ENCODE data around the gene SZRD1. TPM values are rescaled to one million over a fixed set of nuclear protein-coding genes. Genes with fewer than 3 reads are reported as not detected.
A peak's percentile ranks its signal among the peaks of the same experiment; 100 is the strongest.

Gene SZRD1
- total and polyA plus RNA-seq, 9 of the 15 experiments (the other 6 are each of a cell fraction or from before 2014, with no cell fraction given) = 3.9 to 149 (median 82.5) TPM

GRCh38 chr1:16406868-16407267 is 39.8 kb downstream of the SZRD1 start:
- Histone ChIP-seq H3K27me3 (ENCODE audit: control insufficient read depth in 2 of 2, insufficient read depth in 2 of 2, low read length in 2 of 2) (no peaks in the 10 kb centered on the region), H4K20me1 (replicated peaks; ENCODE audit: control insufficient read depth, insufficient read depth, low read length) (no peaks in the 10 kb centered on the region), H3K9me3 (replicated peaks; ENCODE audit: control insufficient read depth, insufficient read depth, low read depth, low read length) (no peaks in the 10 kb centered on the region), H3K36me3 (ENCODE audit: control insufficient read depth, insufficient read depth, low read length) (no peaks in the 10 kb centered on the region), H3K4me3 (no peak overlapping the region), H3K27ac (ENCODE audit: extremely low read depth, low read depth, low read length) (no peak overlapping the region), H3K4me1 (replicated peaks in 1 of 2; ENCODE audit: control insufficient read depth in 2 of 2, insufficient read depth in 2 of 2, low read length in 2 of 2) (peaks cover 0 to 15% of the 10 kb centered on the region in 2 experiments; a peak in 3 of 5 replicates), H2AFZ (ENCODE audit: low read depth, low read length) (no peak overlapping the region), H3K9ac (ENCODE audit: insufficient read depth in 1 of 2, low read depth in 2 of 2, low read length in 2 of 2) (peak overlapping the region in 1 of 2 experiments; percentile 47; a peak in 1 of 4 replicates), H3K4me2 (ENCODE audit: insufficient read depth, low read length) (no peak overlapping the region), H3K9me1 (ENCODE audit: control insufficient read depth, insufficient read depth, low read length) (peaks cover 5% of the 10 kb centered on the region), H3K79me2 (ENCODE audit: control insufficient read depth, insufficient read depth, low read length) (no peaks in the 10 kb centered on the region)
- CTCF ChIA-PET (ENCODE audit: low intra/inter-chr PET ratio) = no interaction called here
- no peak for FAIRE-seq
- ATAC-seq = no peak
- POLR2A ChIA-PET = interaction anchor here (0.5 to 1.3 kb wide), 3 partner anchors 13 to 232 kb away, joined by 3 to 4 read pairs (median 3); no protein-coding TSS in a partner anchor
- no peak for DNase-seq (ENCODE audit: extremely low read depth in 1 of 4, low spot score in 3 of 4)
- BruUV-seq (replicated peaks) = no TSS peak
- in situ Hi-C loops (cut with MboI) = no loop called here
- WGBS (ENCODE audit: insufficient coverage, low coverage, missing lambda C conversion rate) = 31% methylated on average over 9 of the region's 9 CpGs
- intact Hi-C loops (cut with micrococcal nuclease) = no loop called here
- TF ChIP-seq U2AF1 (optimal IDR thresholded peaks at IDR 0.05; ENCODE audit: low read depth, low read length) (no peak), PTRF (tag; IDR thresholded peaks at IDR 0.05) (no peak), FOXA3 (CRISPR knock-in tag; conservative IDR thresholded peaks at IDR 0.05 in 1 of 2, IDR thresholded peaks at IDR 0.05 in 1 of 2) (no peak), POLR2B (IDR thresholded peaks at IDR 0.05; ENCODE audit: low read depth, partially characterized antibody) (no peak), SMC3 (conservative IDR thresholded peaks at IDR 0.05; ENCODE audit: insufficient read depth, low read depth, low read length) (no peak), ZNF212 (CRISPR knock-in tag; IDR thresholded peaks at IDR 0.05) (no peak), CGGBP1 (CRISPR knock-in tag; IDR thresholded peaks at IDR 0.05) (no peak), ARID1B (IDR thresholded peaks at IDR 0.05) (no peak)
- TF ChIP-seq, protein P1, sequence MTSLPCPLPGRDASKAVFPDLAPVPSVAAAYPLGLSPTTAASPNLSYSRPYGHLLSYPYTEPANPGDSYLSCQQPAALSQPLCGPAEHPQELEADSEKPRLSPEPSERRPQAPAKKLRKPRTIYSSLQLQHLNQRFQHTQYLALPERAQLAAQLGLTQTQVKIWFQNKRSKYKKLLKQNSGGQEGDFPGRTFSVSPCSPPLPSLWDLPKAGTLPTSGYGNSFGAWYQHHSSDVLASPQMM (CRISPR knock-in tag; IDR thresholded peaks at IDR 0.05) = no peak
- TF ChIP-seq, protein P2, sequence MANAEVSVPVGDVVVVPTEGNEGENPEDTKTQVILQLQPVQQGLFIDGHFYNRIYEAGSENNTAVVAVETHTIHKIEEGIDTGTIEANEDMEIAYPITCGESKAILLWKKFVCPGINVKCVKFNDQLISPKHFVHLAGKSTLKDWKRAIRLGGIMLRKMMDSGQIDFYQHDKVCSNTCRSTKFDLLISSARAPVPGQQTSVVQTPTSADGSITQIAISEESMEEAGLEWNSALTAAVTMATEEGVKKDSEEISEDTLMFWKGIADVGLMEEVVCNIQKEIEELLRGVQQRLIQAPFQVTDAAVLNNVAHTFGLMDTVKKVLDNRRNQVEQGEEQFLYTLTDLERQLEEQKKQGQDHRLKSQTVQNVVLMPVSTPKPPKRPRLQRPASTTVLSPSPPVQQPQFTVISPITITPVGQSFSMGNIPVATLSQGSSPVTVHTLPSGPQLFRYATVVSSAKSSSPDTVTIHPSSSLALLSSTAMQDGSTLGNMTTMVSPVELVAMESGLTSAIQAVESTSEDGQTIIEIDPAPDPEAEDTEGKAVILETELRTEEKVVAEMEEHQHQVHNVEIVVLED (CRISPR knock-in tag; IDR thresholded peaks at IDR 0.05) = no peak
- TF ChIP-seq, protein P3, sequence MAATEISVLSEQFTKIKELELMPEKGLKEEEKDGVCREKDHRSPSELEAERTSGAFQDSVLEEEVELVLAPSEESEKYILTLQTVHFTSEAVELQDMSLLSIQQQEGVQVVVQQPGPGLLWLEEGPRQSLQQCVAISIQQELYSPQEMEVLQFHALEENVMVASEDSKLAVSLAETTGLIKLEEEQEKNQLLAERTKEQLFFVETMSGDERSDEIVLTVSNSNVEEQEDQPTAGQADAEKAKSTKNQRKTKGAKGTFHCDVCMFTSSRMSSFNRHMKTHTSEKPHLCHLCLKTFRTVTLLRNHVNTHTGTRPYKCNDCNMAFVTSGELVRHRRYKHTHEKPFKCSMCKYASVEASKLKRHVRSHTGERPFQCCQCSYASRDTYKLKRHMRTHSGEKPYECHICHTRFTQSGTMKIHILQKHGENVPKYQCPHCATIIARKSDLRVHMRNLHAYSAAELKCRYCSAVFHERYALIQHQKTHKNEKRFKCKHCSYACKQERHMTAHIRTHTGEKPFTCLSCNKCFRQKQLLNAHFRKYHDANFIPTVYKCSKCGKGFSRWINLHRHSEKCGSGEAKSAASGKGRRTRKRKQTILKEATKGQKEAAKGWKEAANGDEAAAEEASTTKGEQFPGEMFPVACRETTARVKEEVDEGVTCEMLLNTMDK (IDR thresholded peaks at IDR 0.05; ENCODE audit: borderline replicate concordance, insufficient read depth, low read depth, low read length, poor library complexity, severe bottlenecking) = no peak
- TF ChIP-seq, protein P4, sequence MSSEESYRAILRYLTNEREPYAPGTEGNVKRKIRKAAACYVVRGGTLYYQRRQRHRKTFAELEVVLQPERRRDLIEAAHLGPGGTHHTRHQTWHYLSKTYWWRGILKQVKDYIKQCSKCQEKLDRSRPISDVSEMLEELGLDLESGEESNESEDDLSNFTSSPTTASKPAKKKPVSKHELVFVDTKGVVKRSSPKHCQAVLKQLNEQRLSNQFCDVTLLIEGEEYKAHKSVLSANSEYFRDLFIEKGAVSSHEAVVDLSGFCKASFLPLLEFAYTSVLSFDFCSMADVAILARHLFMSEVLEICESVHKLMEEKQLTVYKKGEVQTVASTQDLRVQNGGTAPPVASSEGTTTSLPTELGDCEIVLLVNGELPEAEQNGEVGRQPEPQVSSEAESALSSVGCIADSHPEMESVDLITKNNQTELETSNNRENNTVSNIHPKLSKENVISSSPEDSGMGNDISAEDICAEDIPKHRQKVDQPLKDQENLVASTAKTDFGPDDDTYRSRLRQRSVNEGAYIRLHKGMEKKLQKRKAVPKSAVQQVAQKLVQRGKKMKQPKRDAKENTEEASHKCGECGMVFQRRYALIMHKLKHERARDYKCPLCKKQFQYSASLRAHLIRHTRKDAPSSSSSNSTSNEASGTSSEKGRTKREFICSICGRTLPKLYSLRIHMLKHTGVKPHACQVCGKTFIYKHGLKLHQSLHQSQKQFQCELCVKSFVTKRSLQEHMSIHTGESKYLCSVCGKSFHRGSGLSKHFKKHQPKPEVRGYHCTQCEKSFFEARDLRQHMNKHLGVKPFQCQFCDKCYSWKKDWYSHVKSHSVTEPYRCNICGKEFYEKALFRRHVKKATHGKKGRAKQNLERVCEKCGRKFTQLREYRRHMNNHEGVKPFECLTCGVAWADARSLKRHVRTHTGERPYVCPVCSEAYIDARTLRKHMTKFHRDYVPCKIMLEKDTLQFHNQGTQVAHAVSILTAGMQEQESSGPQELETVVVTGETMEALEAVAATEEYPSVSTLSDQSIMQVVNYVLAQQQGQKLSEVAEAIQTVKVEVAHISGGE (CRISPR knock-in tag; IDR thresholded peaks at IDR 0.05) = no peak
